GM12878 (cell line): ENCODE measurements around the gene NTSR1. TPM values are rescaled to one million over a fixed set of nuclear protein-coding genes. Genes with fewer than 3 reads are reported as not detected.

Experiments
- ATAC-seq: fragments of 200-7000 bp; cut with Tn5 transposase; 3 replicates; pipeline ENCODE4 v1.9.1; 2020; ENCODE audit warnings: mild to moderate bottlenecking, moderate library complexity
- BruUV-seq: library from RNA; stranded (reverse); fragments of 400-500 nt; replicated peaks from 2 replicates; lab custom pipeline; 2021; lab: Mats Ljungman, UMichigan
- CTCF ChIA-PET: fragments of 300-600 bp; sonication (Branson Sonifier 250); formaldehyde crosslinking; extraction: SDS; loops from one replicate; lab custom pipeline; 2021; ENCODE audit warnings: inconsistent platforms; lab: Yijun Ruan, JAX
- POLR2A ChIA-PET: fragments of 350-600 bp; formaldehyde crosslinking; extraction: SDS; loops from one replicate; lab custom pipeline; 2021; ENCODE audit warnings: inconsistent platforms; lab: Charles Lee
- RAD21 ChIA-PET: fragments of 300-600 bp; sonication (Branson Sonifier 250); formaldehyde crosslinking; loops from one replicate; lab custom pipeline; 2023; ENCODE audit warnings: antibody characterized with exemption; ENCODE audit not compliant: unreplicated experiment; lab: Charles Lee
- SMC1A ChIA-PET: fragments of 300-600 bp; sonication (Branson Sonifier 250); formaldehyde crosslinking; loops from one replicate; lab custom pipeline; 2023; ENCODE audit not compliant: unreplicated experiment, uncharacterized antibody; lab: Charles Lee
- DNase-seq: peaks from one replicate; pipeline ENCODE4 v3.0.0-alpha.2; 2011; ENCODE audit warnings: low read depth, low spot score
- FAIRE-seq: peaks from 3 replicates; lab custom pipeline; 2011; peaks lifted over from hg19 to GRCh38; lab: Jason Lieb, UNC
- H2AFZ ChIP-seq: 2 replicates; pipeline ENCODE4 v1.6.0; 2011; ENCODE audit warnings: low read depth, low read length, control low read depth; ENCODE audit not compliant: control insufficient read depth
- H3K27ac ChIP-seq: 2 replicates; pipeline ENCODE4 v1.5.1; 2011; ENCODE audit warnings: control low read depth; ENCODE audit not compliant: control insufficient read depth, insufficient read depth
- H3K27me3 ChIP-seq, 2 experiments: replicated peaks in 1 of 2; 2 replicates each; pipeline versions ENCODE4 v1.6.0 to v1.6.1; 2011; ENCODE audit warnings: low read length in 1 of 2; ENCODE audit not compliant: control insufficient read depth in 2 of 2, insufficient read depth in 2 of 2
- H3K36me3 ChIP-seq, 2 experiments: 2 replicates each; pipeline ENCODE4 v1.5.1; 2011; ENCODE audit warnings: low read length in 1 of 2; ENCODE audit not compliant: control insufficient read depth in 2 of 2, insufficient read depth in 2 of 2
- H3K4me1 ChIP-seq: 2 replicates; pipeline ENCODE4 v1.6.1; 2011; ENCODE audit warnings: mild to moderate bottlenecking, low read length, moderate library complexity, mixed read lengths; ENCODE audit not compliant: control insufficient read depth, insufficient read depth
- H3K4me2 ChIP-seq: 2 replicates; pipeline ENCODE4 v1.6.0; 2011; ENCODE audit warnings: control low read depth; ENCODE audit not compliant: control insufficient read depth, insufficient read depth
- H3K4me3 ChIP-seq: fragments of 200-600 bp; sonication (generic); 2 replicates; pipeline ENCODE4 v1.5.1; 2016
- H3K79me2 ChIP-seq: 2 replicates; pipeline ENCODE4 v1.6.0; 2011; ENCODE audit warnings: low read length; ENCODE audit not compliant: control insufficient read depth, insufficient read depth
- H3K9ac ChIP-seq: 2 replicates; pipeline ENCODE4 v1.8.0; 2011; ENCODE audit warnings: low read length, control low read depth, mixed read lengths; ENCODE audit not compliant: control insufficient read depth, insufficient read depth
- H3K9me3 ChIP-seq: replicated peaks from 3 replicates; pipeline ENCODE4 v1.5.1; 2011; ENCODE audit warnings: mild to moderate bottlenecking, low read length; ENCODE audit not compliant: control insufficient read depth, insufficient read depth
- H4K20me1 ChIP-seq: 2 replicates; pipeline ENCODE4 v1.6.0; 2011; ENCODE audit not compliant: control insufficient read depth, insufficient read depth
- BACH1 ChIP-seq: fragments of 450-650 bp; IDR thresholded peaks from 2 replicates; pipeline ENCODE4 v1.6.1; 2017; ENCODE audit warnings: mild to moderate bottlenecking, borderline replicate concordance
- BMI1 ChIP-seq: fragments of 450-650 bp; IDR thresholded peaks from 2 replicates; pipeline ENCODE4 v1.6.1; 2016; ENCODE audit warnings: mild to moderate bottlenecking, moderate library complexity, borderline replicate concordance
- FOXM1 ChIP-seq: IDR thresholded peaks from 2 replicates; pipeline ENCODE4 v1.6.1; 2012; ENCODE audit warnings: low read depth, mild to moderate bottlenecking, inconsistent platforms, low read length, moderate library complexity
- IRF4 ChIP-seq: IDR thresholded peaks from 2 replicates; pipeline ENCODE4 v1.6.1; 2011; ENCODE audit warnings: low read depth, low read length
- MTA2 ChIP-seq: fragments of 450-650 bp; IDR thresholded peaks from 2 replicates; pipeline ENCODE4 v1.6.1; 2016; ENCODE audit warnings: low read depth, mild to moderate bottlenecking, moderate library complexity
- NR2C1 ChIP-seq: fragments of 450-650 bp; IDR thresholded peaks from 2 replicates; pipeline ENCODE4 v1.6.1; 2017; ENCODE audit warnings: antibody characterized with exemption, mild to moderate bottlenecking, moderate library complexity
- NR2F1 ChIP-seq: fragments of 450-650 bp; conservative IDR thresholded peaks from 2 replicates; pipeline ENCODE4 v1.6.1; 2017; ENCODE audit warnings: mild to moderate bottlenecking
- PKNOX1 ChIP-seq: fragments of 450-650 bp; IDR thresholded peaks from 2 replicates; pipeline ENCODE4 v1.6.1; 2016; ENCODE audit warnings: mild to moderate bottlenecking
- POLR2AphosphoS5 ChIP-seq: IDR thresholded peaks from 2 replicates; pipeline ENCODE4 v1.6.1; 2011; ENCODE audit warnings: mild to moderate bottlenecking, low read length, inconsistent platforms
- RBBP5 ChIP-seq: fragments of 200-600 bp; sonication (generic); conservative IDR thresholded peaks from 2 replicates; pipeline ENCODE4 v1.6.1; 2016
- STAT1 ChIP-seq: fragments of 450-650 bp; conservative IDR thresholded peaks from 2 replicates; pipeline ENCODE4 v1.6.1; 2014; ENCODE audit warnings: antibody characterized with exemption, mild to moderate bottlenecking
- TARDBP ChIP-seq: IDR thresholded peaks from 2 replicates; pipeline ENCODE4 v1.6.1; 2016; ENCODE audit warnings: borderline replicate concordance
- YY1 ChIP-seq: IDR thresholded peaks from 2 replicates; pipeline ENCODE4 v1.6.1; 2011; ENCODE audit warnings: low read depth, mild to moderate bottlenecking, low read length
- ZBTB4 ChIP-seq: fragments of 450-650 bp; formaldehyde crosslinking; IDR thresholded peaks from 2 replicates; pipeline ENCODE4 v1.4.0; 2022; ENCODE audit warnings: mild to moderate bottlenecking, moderate library complexity
- ZNF207 ChIP-seq: fragments of 450-650 bp; IDR thresholded peaks from 2 replicates; pipeline ENCODE4 v1.6.1; 2014; ENCODE audit warnings: antibody characterized with exemption, mild to moderate bottlenecking, borderline replicate concordance
- ZNF274 ChIP-seq: IDR thresholded peaks from one replicate; pipeline ENCODE4 v1.8.0; 2011; ENCODE audit not compliant: insufficient read length, insufficient read depth
- WGBS: methylation state at CpG from one replicate; pipeline ENCODE4 v1.1.6; 2016; ENCODE audit warnings: low lambda C conversion rate; ENCODE audit not compliant: insufficient replicate concordance, insufficient coverage; ENCODE audit errors: missing lambda C conversion rate; 5-methylcytosine and 5-hydroxymethylcytosine counted together
- in situ Hi-C: fragments of 300-500 bp; cut with MboI; formaldehyde crosslinking; loops from 9 replicates; pipeline ENCODE4 v1.14.3; 2018; ENCODE audit warnings: mixed read lengths
- intact Hi-C: fragments of 100-400 bp; cut with micrococcal nuclease; formaldehyde crosslinking; loops from one replicate; pipeline ENCODE4 v1.14.2; 2022; ENCODE audit not compliant: unreplicated experiment
- polyA plus RNA-seq, 11 experiments: library from polyadenylated mRNA; depleted of rRNA in 4 of 11; unstranded in 6 of 11; stranded (reverse) in 5 of 11; fragments of >200 nt; fragmentation: Nextera tagmentation in 4 of 11; fragmentation: Illumina TruSeq in 1 of 11; extraction: Ambion mirVana in 4 of 11; extraction: Trizol in 1 of 11; gene quantifications; 1 replicate in 1 of 11; 2 replicates in 10 of 11; pipeline versions ENCODE4 v1.2.1 to v1.2.3, GENCODE V29; 2011 to 2016; ENCODE audit warnings: inconsistent platforms in 2 of 11, missing spikeins in 2 of 11, low read depth in 1 of 11
- total RNA-seq, 4 experiments: library from RNA; depleted of rRNA in 3 of 4; stranded (reverse); fragments of >200 nt in 3 of 4; fragmentation: Illumina TruSeq in 1 of 4; extraction: Trizol in 1 of 4; gene quantifications; 2 replicates each; pipeline versions ENCODE4 v1.2.1 to v1.2.3, GENCODE V29; 2013 to 2021

NTSR1 gene
- total and polyA plus RNA-seq, 10 of the 15 experiments (the other 5 are each of a cell fraction or from before 2014, with no cell fraction given) = not detected

DNA sequence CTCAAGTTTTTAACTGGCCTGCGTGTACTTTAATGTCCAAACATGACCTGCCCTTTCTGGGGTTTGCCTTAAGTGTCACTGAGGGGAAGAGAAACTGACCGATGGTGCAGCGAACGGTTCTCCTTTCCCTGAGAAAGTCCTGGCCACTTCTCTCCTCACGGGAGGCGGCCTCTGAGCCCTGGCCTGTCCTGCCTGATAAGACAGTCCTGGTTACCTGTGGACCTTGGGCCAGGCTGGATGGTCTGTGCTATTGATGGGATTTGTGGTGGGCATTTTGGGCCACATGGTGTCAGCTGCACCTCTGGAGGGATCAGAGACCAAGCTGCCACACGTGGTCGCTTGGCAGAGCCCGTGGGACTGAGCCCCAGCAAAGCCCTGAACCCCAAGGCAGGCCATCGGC is 11.6 kb upstream of the NTSR1 start (continued):
- no peak for TF ChIP-seq BMI1
- TF ChIP-seq ZNF274 = no peak
- no peak for TF ChIP-seq PKNOX1

GRCh38 chr20:62697468-62697912 is 11.1 kb upstream of the NTSR1 start:
- no peaks in the 10 kb centered on the region for H3K4me1 ChIP-seq
- no peak overlapping the region for H3K4me3 ChIP-seq
- ChIA-PET CTCF (no interaction called here), POLR2A (no interaction called here), SMC1A (no interaction called here), RAD21 (no interaction called here)
- no peak overlapping the region for H3K9ac ChIP-seq
- no TSS peak for BruUV-seq
- in situ Hi-C loops (no loop called here), intact Hi-C loops (no loop called here)
- ATAC-seq (no peak), DNase-seq (no peak), FAIRE-seq (no peak)
- H3K9me3 ChIP-seq = no peaks in the 10 kb centered on the region
- H3K27ac ChIP-seq = no peak overlapping the region
- H4K20me1 ChIP-seq = no peaks in the 10 kb centered on the region
- no peak overlapping the region for H2AFZ ChIP-seq
- H3K79me2 ChIP-seq = no peaks in the 10 kb centered on the region
- peaks cover 0 to 5% of the 10 kb centered on the region in 2 experiments; a peak in 3 of 4 replicates for H3K27me3 ChIP-seq
- WGBS = 42% methylated on average over 11 of the region's 11 CpGs
- H3K4me2 ChIP-seq = no peak overlapping the region
- H3K36me3 ChIP-seq = no peaks in the 10 kb centered on the region
- TF ChIP-seq POLR2AphosphoS5 = no peak
- TF ChIP-seq FOXM1 = no peak
- no peak for TF ChIP-seq MTA2
- TF ChIP-seq NR2F1 = no peak
- no peak for TF ChIP-seq IRF4
- TF ChIP-seq RBBP5 = no peak
- no peak for TF ChIP-seq BACH1
- no peak for TF ChIP-seq NR2C1
- TF ChIP-seq TARDBP = no peak
- no peak for TF ChIP-seq ZNF207
- TF ChIP-seq YY1 = no peak
- no peak for TF ChIP-seq ZBTB4 (CRISPR knock-in tag)
- TF ChIP-seq STAT1 = no peak
